ENCODE data around the gene CDA.

DNA sequence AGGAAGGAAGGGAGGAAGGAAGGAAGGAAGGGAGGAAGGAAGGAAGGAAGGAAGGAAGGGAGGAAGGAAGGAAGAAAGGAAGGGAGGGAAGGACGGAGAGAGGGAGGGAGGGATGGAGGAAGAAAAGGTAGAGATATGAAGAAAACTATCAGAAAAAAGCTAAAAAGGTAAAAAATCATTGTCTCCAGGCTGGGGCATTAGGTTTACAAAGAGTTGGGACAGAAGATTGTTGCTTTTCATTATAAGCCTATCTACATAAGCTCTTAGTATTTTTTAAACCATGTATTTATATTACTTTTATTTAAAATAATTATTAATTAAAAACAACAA lies 37.2 kb downstream of the CDA start:
- TF ChIP-seq, protein P1, sequence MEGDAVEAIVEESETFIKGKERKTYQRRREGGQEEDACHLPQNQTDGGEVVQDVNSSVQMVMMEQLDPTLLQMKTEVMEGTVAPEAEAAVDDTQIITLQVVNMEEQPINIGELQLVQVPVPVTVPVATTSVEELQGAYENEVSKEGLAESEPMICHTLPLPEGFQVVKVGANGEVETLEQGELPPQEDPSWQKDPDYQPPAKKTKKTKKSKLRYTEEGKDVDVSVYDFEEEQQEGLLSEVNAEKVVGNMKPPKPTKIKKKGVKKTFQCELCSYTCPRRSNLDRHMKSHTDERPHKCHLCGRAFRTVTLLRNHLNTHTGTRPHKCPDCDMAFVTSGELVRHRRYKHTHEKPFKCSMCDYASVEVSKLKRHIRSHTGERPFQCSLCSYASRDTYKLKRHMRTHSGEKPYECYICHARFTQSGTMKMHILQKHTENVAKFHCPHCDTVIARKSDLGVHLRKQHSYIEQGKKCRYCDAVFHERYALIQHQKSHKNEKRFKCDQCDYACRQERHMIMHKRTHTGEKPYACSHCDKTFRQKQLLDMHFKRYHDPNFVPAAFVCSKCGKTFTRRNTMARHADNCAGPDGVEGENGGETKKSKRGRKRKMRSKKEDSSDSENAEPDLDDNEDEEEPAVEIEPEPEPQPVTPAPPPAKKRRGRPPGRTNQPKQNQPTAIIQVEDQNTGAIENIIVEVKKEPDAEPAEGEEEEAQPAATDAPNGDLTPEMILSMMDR (IDR thresholded peaks at IDR 0.05) = no peak
- TF ChIP-seq POLR2A (IDR thresholded peaks at IDR 0.05) = no peak
